GM15510 (cell line): ENCODE results near the gene USP33.

ENCODE experiments used
- POLR2A ChIP-seq: IDR thresholded peaks from 3 replicates; pipeline ENCODE4 v1.6.1; 2011; ENCODE audit warnings: borderline replicate concordance; ENCODE audit not compliant: insufficient read length; ENCODE audit errors: extremely low read depth

Gene USP33

GRCh38 chr1:77756052-77756754 is 3.4 kb downstream of the USP33 start:
- TF ChIP-seq POLR2A = no peak

DNA sequence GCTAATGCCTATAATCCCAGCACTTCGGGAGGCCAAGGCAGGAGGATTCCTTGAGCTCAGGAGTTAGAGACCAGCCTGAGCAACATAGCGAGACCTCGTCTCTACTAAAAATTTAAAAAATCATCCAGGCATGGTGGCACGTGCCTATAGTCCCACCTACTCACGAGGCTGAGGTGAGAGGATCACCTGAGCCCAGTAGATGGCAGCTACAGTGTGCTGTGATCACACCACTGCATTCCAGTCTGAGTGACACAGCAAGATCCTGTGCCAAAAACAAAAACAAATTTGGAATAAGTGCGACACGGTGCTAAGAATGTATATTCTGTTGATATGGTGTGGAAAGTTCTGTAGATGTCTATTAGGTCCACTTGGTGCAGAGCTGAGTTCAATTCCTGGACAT is 15.1 kb downstream of the USP33 start:
- TF ChIP-seq POLR2A = no peak

DNA sequence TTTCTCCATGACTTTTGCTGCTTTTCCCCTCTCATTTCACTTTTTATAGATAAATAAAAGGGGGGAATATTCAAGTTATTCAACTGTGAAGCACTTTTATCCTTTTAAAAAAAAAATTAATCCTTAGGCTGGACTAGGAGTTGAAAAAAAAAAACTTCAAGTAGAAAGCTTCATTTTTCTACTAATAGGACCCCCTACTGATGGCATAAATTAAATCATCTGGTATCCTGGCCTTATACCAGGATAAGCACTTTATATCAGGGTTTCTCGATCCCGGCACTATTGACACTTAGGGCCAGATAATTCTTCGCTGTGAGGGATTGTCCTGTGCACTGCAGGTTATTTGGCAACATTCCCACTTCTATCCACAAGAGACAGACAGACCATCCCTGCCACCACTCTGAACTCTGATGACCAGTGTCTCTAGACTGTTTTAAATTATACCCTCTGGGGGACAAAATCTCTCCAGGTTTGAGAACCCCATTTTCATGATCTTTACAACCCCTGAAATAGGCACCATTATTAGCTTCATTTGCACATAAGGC is 17.6 kb downstream of the USP33 start:
- TF ChIP-seq POLR2A = no peak

GRCh38 chr1:77741316-77741715 is 18.3 kb downstream of the USP33 start:
- no peak for TF ChIP-seq POLR2A

DNA sequence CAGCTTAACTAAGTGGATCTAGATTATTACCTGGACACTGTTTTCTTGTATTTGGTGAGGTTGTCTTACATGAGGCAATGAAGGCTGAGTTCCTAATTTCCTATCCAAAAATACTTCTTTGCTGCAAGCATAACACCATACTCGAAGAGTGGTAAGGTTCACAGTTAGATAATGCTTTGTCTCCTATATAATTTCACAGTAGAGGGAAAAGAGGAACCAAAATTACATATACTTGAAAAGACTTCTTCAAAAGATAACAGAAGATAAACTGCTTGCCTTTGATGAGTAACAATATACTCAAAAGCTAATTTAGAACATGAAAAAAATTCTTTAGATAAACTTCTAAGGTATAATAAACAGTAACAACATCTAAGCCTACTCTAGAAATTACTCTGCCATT is 20.4 kb downstream of the USP33 start:
- TF ChIP-seq POLR2A = no peak

- TF ChIP-seq POLR2A = no peak
These were observed 27.6 kb downstream of the USP33 start for GRCh38 chr1:77732090-77732489.

DNA sequence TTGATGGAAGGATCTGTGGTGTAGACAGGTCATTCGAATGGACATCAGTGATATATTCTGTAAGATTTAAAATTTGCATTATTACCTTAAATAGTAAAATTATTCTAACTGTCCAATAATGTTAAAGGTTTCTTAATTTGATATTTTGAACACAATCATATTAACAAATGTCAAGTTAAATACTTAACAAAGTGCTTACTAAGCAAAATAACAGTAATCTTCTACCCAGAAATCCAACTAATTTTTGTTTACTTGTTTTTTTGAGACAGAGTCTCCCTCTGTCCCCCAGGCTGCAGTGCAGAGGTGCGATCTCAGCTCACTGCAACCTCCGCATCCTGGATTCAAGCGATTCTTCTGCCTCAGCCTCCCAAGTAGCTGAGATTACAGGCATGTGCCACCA is 33.9 kb downstream of the USP33 start:
- no peak for TF ChIP-seq POLR2A

GRCh38 chr1:77718181-77718580 is 41.5 kb downstream of the USP33 start:
- TF ChIP-seq POLR2A = no peak

DNA sequence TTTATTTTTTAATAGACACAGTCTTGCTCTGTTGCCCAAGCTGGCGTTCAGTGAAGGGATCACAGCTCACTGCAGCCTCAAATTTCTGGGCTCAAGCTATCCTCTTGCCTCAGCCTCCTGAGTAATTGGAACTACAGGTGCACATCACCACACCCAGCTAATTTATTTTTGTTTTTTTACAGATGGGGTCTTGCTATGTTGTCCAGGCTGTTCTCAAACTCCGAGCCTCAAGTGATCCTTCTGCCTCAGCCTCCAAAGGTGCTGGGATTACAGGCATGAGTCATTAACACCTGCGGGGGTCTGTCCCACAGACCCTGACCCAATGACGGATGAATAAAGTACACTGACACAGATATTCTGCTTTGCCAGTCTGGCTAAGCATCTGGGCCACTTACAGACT is 43.6 kb downstream of the USP33 start:
- TF ChIP-seq POLR2A = no peak

GRCh38 chr1:77709727-77710126 is 49.9 kb downstream of the USP33 start:
- no peak for TF ChIP-seq POLR2A

- no peak for TF ChIP-seq POLR2A
These were observed 53.3 kb downstream of the USP33 start for GRCh38 chr1:77706321-77706720.

DNA sequence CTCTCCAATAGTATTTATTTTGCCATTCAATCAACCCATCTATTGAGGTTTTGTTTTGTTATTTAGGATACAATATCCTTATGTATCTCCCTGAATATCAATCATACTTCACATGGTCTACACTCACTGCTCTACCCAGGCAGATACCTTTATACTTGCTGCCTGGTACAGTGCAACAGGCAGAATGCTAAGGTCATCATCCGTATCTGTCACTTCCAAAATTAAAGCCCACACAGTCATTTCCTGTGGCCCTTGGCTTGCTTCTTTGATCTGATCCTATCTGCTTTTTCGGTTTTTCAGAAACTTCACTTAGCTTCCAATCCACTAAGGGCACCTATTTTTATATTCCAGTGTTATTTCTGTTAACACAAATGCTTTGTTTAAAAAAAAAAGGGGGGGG is 54.9 kb downstream of the USP33 start:
- no peak for TF ChIP-seq POLR2A

- no peak for TF ChIP-seq POLR2A
These were observed 62.2 kb downstream of the USP33 start for GRCh38 chr1:77697441-77697840.

- TF ChIP-seq POLR2A = no peak
These were observed 70.7 kb downstream of the USP33 start for GRCh38 chr1:77688939-77689338.

GRCh38 chr1:77687519-77687906 is 72.1 kb downstream of the USP33 start:
- TF ChIP-seq POLR2A = no peak

- no peak for TF ChIP-seq POLR2A
These were observed 72.7 kb downstream of the USP33 start for GRCh38 chr1:77686796-77687518.
